BLaER1 treated with 17β-estradiol and CSF1 and Interleukin-3, amounts not matched to agents 10 nM and 100 nM (cell line): ENCODE measurements around the gene RECK.
"Not testable (repeated sequence)": the region's sequence is repeated elsewhere in the genome, so short reads cannot be mapped to it uniquely, and the experiment has no call there.

ENCODE experiments used
- H3K27ac ChIP-seq, 11 experiments: shearing (Covaris generic); formaldehyde crosslinking; 2 replicates each; pipeline ENCODE4 v1.8.1; 2022
- H3K27me3 ChIP-seq, 11 experiments: shearing (Covaris generic); formaldehyde crosslinking; 2 replicates each; pipeline ENCODE4 v1.8.1; 2022
- H3K36me3 ChIP-seq, 11 experiments: shearing (Covaris generic); formaldehyde crosslinking; 2 replicates each; pipeline ENCODE4 v1.8.1; 2022
- H3K4me1 ChIP-seq, 10 experiments: shearing (Covaris generic); formaldehyde crosslinking; 2 replicates each; pipeline ENCODE4 v1.8.1; 2022
- H3K4me2 ChIP-seq, 11 experiments: shearing (Covaris generic); formaldehyde crosslinking; 2 replicates each; pipeline ENCODE4 v1.8.1; 2022
- H3K4me3 ChIP-seq, 10 experiments: shearing (Covaris generic); formaldehyde crosslinking; 2 replicates each; pipeline ENCODE4 v1.8.1; 2022
- H3K9ac ChIP-seq, 11 experiments: shearing (Covaris generic); formaldehyde crosslinking; 2 replicates each; pipeline ENCODE4 v1.8.1; 2022
- H3K9me3 ChIP-seq, 11 experiments: shearing (Covaris generic); formaldehyde crosslinking; replicated peaks in 1 of 11; 2 replicates each; pipeline ENCODE4 v1.8.1; 2022
- H4K20me1 ChIP-seq, 11 experiments: shearing (Covaris generic); formaldehyde crosslinking; 2 replicates each; pipeline ENCODE4 v1.8.1; 2022
- Cebpa-rat ChIP-seq, 11 experiments: shearing (Covaris generic); IDR thresholded peaks; 2 replicates each; pipeline ENCODE4 v1.8.1; 2022

RECK gene

DNA sequence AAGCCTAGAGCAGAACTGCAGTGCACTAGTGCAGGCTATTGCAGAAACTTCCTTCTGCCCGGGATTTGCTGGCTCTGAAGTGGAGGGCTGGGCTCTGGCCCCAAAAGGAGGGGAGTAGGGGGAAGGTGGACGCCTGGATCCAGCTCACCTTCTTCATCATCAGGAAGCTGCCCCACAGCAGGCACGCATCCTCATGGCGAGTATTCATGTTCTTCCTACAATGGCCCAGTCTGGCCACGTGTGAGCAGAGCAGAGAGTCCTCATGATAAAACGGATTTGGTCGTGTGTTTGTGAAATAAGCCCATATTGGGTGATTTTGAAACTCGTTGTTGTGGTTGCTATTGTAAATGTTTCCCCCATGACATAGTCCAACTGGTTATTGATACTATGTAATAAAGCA lies 91.6 kb downstream of the RECK start:
- no peak overlapping the region for H3K4me3 ChIP-seq
- no peak for TF ChIP-seq Cebpa-rat (IDR thresholded peaks at IDR 0.05)

DNA sequence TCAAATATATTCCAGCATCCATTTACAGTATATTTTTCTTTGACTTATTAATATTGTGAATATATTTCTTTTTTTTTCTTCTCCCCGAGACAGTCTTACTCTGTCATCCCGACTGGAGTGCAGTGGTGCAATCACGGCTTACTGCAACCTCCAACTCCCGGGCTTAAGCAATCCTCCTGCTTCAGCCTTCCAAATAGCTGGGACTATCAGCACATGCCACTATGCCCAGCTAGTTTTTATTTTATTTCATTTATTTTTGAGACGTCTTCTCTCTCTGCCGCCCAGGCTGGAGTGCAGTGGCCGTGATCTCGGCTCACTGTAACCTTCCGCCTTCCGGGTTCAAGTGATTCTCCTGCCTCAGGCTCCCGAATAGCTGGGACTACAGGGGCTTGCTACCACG lies 92.4 kb downstream of the RECK start:
- Histone ChIP-seq H4K20me1 (no peaks in the 10 kb centered on the region; a peak in 2 of 22 replicates), H3K9me3 (no peaks in the 10 kb centered on the region), H3K27ac (no peak overlapping the region), H3K4me1 (peaks cover 33 to 51% (median 42%) of the 10 kb centered on the region in 10 experiments), H3K9ac (no peak overlapping the region), H3K4me3 (no peak overlapping the region), H3K4me2 (peak overlapping the region in 8 of 11 experiments; percentile 3 to 87 (median 24); a peak in 8 of 22 replicates), H3K27me3 (no peaks in the 10 kb centered on the region), H3K36me3 (peaks cover 0 to 20% (median 12%) of the 10 kb centered on the region in 11 experiments; a peak in 14 of 22 replicates)
- TF ChIP-seq Cebpa-rat (IDR thresholded peaks at IDR 0.05) = no peak

More for the DNA sequence above, 91.6 kb downstream of the RECK start:
- peak overlapping the region in 1 of 11 experiments; percentile 11; a peak in 3 of 22 replicates for H3K9ac ChIP-seq
- H3K9me3 ChIP-seq = no peaks in the 10 kb centered on the region
- no peaks in the 10 kb centered on the region for H3K27me3 ChIP-seq
- no peaks in the 10 kb centered on the region; a peak in 2 of 22 replicates for H4K20me1 ChIP-seq
- peaks cover 33 to 51% (median 42%) of the 10 kb centered on the region in 10 experiments for H3K4me1 ChIP-seq
- peak overlapping the region; percentile 75 to 88 (median 79) for H3K4me2 ChIP-seq
- peaks cover 2 to 25% (median 17%) of the 10 kb centered on the region in 11 experiments; a peak in 17 of 22 replicates for H3K36me3 ChIP-seq
- H3K27ac ChIP-seq = peak overlapping the region in 8 of 11 experiments; percentile 23 to 47 (median 31); a peak in 9 of 22 replicates

DNA sequence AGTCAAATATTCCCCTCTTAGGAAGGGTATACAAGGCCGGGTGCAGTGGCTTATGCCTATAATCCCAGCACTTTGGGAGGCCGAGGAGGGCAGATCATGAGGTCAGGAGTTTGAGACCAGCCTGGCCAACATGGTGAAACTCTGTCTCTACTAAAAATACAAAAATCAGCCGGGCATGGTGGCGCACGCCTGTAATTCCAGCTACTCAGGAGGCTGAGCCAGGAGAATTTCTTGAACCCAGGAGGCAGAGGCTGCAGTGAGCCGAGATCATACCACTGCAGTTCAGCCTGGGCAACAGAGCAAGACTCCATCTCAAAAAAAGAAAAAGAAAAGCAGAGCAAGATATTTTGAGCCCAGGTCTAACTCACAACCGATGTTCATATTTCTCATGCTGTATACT lies 95.0 kb downstream of the RECK start:
- H3K27ac ChIP-seq, H3K9me3 ChIP-seq, H3K27me3 ChIP-seq, H3K4me2 ChIP-seq, H3K4me3 ChIP-seq, H3K36me3 ChIP-seq, H4K20me1 ChIP-seq, H3K9ac ChIP-seq: not testable (repeated sequence)
- H3K4me1 ChIP-seq = peaks cover 26 to 37% (median 34%) of the 10 kb centered on the region in 10 experiments

DNA sequence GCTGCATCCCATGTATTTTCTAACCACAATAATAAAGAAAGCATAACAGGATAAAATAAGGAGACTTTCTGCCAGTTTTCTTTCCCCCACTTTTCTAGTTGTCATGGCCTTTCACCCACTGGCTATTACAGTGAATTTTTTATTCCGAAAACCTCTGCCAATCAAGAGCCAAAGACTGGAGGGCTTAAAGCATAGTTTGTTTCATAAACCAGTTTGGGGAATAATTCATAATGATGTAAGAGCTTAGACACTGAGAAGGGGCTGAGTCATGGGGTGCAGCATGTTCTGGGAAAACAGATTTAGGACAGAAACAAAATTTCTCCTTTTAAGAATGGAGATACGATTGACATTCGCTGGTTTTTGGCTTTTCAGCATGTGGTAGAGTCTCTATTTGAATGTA lies 95.4 kb downstream of the RECK start:
- Histone ChIP-seq H3K27me3 (peaks cover 0 to 6% (median 0%) of the 10 kb centered on the region in 11 experiments; a peak in 1 of 22 replicates), H3K27ac (no peak overlapping the region), H3K4me1 (peaks cover 24 to 35% (median 32%) of the 10 kb centered on the region in 10 experiments)

DNA sequence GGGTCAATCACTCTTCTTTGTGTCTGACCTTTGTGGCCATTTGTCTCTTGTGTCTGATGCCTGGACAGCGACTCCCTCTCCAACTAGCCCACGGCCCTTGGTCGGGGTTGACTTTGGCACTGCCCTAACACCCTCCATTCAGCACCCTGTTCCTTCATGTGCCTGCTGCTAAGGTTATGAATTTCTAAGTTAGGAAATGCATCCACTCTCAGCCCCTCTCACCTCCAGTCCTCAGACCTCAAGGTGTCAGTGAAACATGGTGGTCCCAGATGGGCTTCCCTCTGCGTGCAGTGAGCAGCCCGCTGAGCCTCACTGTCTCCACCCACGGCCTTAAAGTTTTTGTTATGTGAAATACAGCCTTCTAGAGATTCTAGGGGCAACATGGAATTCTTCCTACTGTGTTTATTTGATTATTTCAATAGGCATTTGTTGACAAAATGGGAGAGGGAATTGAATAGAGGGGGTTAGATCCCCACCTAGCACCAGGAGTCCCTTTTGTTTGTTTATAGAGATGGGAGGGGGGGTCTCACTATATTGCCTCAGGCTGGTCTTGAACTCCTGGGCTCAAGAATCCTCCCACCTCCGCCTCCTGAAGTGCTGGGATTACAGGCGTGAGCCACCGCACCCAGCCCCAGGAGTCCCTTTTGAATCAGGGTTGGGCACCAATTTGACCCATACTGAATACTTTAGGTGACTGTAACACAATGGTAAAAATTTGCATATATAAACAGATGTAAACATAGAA lies 98.2 kb downstream of the RECK start:
- Histone ChIP-seq H3K4me1 (peaks cover 29 to 39% (median 36%) of the 10 kb centered on the region in 10 experiments), H3K4me2 (no peak overlapping the region; a peak in 1 of 22 replicates), H3K27me3 (peaks cover 0 to 6% (median 0%) of the 10 kb centered on the region in 11 experiments; a peak in 1 of 22 replicates), H3K4me3 (no peak overlapping the region), H3K27ac (no peak overlapping the region), H3K9ac (no peak overlapping the region), H3K9me3 (no peaks in the 10 kb centered on the region), H4K20me1 (peaks cover 0 to 12% (median 0%) of the 10 kb centered on the region in 11 experiments; a peak in 1 of 22 replicates), H3K36me3 (no peaks in the 10 kb centered on the region)
- TF ChIP-seq Cebpa-rat (IDR thresholded peaks at IDR 0.05) = no peak

More for the DNA sequence above, 95.4 kb downstream of the RECK start:
- H3K4me3 ChIP-seq = no peak overlapping the region
- H3K9ac ChIP-seq = no peak overlapping the region
- H3K4me2 ChIP-seq = no peak overlapping the region
- no peaks in the 10 kb centered on the region for H3K9me3 ChIP-seq
- peaks cover 0 to under 1% (median 0%) of the 10 kb centered on the region in 11 experiments; a peak in 1 of 22 replicates for H4K20me1 ChIP-seq
- H3K36me3 ChIP-seq = no peaks in the 10 kb centered on the region
- no peak for TF ChIP-seq Cebpa-rat (IDR thresholded peaks at IDR 0.05)

DNA sequence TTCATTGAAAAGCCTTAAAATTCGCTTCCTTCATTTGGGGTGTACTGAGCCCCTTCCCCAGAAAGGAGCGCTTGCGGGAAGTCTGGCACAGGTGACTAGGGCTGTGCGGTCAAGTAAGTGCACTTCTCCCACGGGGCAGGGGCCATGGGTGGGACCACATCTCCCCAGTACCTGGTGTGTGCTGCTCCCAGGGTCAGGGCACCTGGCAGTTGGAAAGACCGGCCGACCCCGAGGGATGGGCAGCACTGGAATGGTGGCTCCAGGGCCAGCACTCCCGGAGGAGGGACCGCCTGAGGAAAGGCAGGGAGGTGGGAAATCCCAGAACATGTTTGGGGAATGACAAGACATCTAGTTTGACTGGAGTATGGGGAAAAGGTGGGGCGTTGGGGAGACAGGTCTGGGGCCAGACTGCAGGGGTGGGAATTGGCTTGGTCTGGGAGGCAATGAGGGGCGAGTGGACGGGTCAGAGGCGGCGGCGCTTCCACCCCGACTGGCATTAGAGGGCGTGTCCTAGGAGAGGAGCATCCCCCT lies 99.1 kb downstream of the RECK start:
- Histone ChIP-seq H3K4me1 (peaks cover 38 to 48% (median 44%) of the 10 kb centered on the region in 10 experiments), H3K9me3 (no peaks in the 10 kb centered on the region), H3K27ac (peak overlapping the region in 10 of 11 experiments; percentile 79 to 90 (median 82); a peak in 21 of 22 replicates), H3K27me3 (peaks cover 0 to 6% (median 0%) of the 10 kb centered on the region in 11 experiments; a peak in 1 of 22 replicates), H3K36me3 (no peaks in the 10 kb centered on the region), H3K4me3 (peak overlapping the region; percentile 77 to 97 (median 82)), H3K9ac (peak overlapping the region; percentile 83 to 93 (median 87)), H3K4me2 (peak overlapping the region; percentile 90 to 100 (median 99)), H4K20me1 (peaks cover 0 to 12% (median 0%) of the 10 kb centered on the region in 11 experiments; a peak in 1 of 22 replicates)
- no peak for TF ChIP-seq Cebpa-rat (IDR thresholded peaks at IDR 0.05)

DNA sequence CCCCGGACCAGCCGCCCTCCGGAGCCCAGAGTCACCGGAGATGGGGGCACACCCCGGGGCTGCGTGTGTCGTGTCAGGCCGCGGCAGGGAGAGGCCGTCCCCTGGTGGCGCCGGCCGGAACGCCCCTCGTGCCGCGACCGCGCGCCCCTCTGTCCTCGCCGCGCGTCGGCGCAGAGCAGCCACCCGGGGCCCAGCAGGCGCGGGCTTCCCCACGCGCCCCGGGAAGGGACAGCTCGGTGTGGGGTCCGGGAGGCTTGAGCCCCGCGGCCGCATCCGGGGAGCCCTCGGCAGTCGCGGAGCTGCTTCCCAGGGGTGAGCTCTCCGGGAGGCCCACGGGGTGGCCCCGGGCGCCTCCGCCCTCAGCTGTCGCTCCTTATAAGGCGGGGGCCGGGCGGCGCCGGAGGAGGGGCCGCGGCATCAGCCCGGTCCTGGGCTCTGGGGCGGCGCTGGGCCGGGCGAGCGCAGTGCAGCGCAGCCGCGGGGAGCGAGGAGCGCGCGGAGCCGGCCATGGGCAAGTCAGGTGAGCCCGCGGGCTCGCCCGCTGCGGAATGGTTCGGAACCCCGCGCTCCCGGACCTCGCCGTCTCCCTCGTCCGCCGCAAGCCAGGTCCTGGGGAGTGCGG lies 99.7 kb downstream of the RECK start, which contains the start of gene GLIPR2:
Gene GLIPR2, plus strand, starts transcription at position 462 of the 622 bp plus-strand sequence. Its CDS starts 46 bp downstream, at position 508.
- peaks cover 0 to 6% (median 0%) of the 10 kb centered on the region in 11 experiments; a peak in 1 of 22 replicates for H3K27me3 ChIP-seq
- no peaks in the 10 kb centered on the region for H3K36me3 ChIP-seq
- H3K4me2 ChIP-seq = peak within 1 kb of the TSS; percentile 90 to 100 (median 99)
- H3K9ac ChIP-seq = peak within 1 kb of the TSS; percentile 83 to 93 (median 87)
- H3K9me3 ChIP-seq = no peaks in the 10 kb centered on the region
- H3K4me1 ChIP-seq = peaks cover 44 to 53% (median 50%) of the 10 kb centered on the region in 10 experiments
- peak within 1 kb of the TSS; percentile 77 to 97 (median 82) for H3K4me3 ChIP-seq
- peak within 1 kb of the TSS; percentile 79 to 90 (median 82) for H3K27ac ChIP-seq
- TF ChIP-seq Cebpa-rat (IDR thresholded peaks at IDR 0.05) = no peak
- H4K20me1 ChIP-seq = peaks cover 0 to 12% (median 0%) of the 10 kb centered on the region in 11 experiments; a peak in 1 of 22 replicates

DNA sequence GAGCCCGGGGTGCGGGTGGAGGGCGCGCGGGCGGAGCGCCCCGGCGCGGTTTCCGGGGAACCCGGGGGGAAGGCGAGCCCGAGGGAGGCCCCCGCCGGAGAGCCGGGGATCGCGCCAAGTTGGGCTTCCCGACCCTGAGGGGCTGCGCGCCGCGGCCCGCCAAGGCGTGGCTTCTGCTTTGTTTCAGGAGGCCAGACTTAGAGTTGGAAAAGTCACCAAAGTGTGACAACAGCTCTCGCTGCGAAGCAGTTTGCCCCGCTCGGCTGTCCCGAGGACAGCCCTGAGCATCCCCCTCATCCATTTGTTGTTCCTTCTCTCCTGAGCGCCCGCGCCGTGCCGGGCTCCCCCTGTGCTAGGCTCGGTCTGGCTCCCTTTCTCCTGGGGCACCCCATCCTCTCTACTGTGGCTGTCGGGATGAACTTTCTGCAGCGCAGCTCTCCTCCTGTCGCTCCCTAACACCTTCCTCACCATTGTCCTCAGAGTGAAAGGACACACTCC lies 100.2 kb downstream of the RECK start:
- Histone ChIP-seq H3K36me3 (no peaks in the 10 kb centered on the region; a peak in 1 of 22 replicates), H3K4me2 (peak overlapping the region; percentile 90 to 100 (median 99)), H3K4me3 (peak overlapping the region; percentile 77 to 97 (median 82)), H3K27ac (peak overlapping the region; percentile 79 to 90 (median 82)), H3K4me1 (peaks cover 49 to 59% (median 56%) of the 10 kb centered on the region in 10 experiments), H3K9me3 (no peaks in the 10 kb centered on the region), H3K27me3 (peaks cover 0 to 6% (median 0%) of the 10 kb centered on the region in 11 experiments; a peak in 1 of 22 replicates), H4K20me1 (peaks cover 0 to 12% (median 0%) of the 10 kb centered on the region in 11 experiments; a peak in 1 of 22 replicates), H3K9ac (peak overlapping the region; percentile 83 to 93 (median 87))
- TF ChIP-seq Cebpa-rat (IDR thresholded peaks at IDR 0.05) = no peak
